ENCODE measurements around the gene CTNNAL1.

GRCh38 chr9:108939975-108940374 is 73.3 kb downstream of the CTNNAL1 start:
- TF ChIP-seq, protein P1, sequence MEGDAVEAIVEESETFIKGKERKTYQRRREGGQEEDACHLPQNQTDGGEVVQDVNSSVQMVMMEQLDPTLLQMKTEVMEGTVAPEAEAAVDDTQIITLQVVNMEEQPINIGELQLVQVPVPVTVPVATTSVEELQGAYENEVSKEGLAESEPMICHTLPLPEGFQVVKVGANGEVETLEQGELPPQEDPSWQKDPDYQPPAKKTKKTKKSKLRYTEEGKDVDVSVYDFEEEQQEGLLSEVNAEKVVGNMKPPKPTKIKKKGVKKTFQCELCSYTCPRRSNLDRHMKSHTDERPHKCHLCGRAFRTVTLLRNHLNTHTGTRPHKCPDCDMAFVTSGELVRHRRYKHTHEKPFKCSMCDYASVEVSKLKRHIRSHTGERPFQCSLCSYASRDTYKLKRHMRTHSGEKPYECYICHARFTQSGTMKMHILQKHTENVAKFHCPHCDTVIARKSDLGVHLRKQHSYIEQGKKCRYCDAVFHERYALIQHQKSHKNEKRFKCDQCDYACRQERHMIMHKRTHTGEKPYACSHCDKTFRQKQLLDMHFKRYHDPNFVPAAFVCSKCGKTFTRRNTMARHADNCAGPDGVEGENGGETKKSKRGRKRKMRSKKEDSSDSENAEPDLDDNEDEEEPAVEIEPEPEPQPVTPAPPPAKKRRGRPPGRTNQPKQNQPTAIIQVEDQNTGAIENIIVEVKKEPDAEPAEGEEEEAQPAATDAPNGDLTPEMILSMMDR (IDR thresholded peaks at IDR 0.05), result no peak
- TF ChIP-seq POLR2A (IDR thresholded peaks at IDR 0.05), result no peak
